ENCODE measurements around the gene CD72. TPM values are rescaled to one million over a fixed set of nuclear protein-coding genes. Genes with fewer than 3 reads are reported as not detected.

CD72 gene
- total RNA-seq, 2 experiments from 2014 or later, result 11.6 to 15.0 TPM

DNA sequence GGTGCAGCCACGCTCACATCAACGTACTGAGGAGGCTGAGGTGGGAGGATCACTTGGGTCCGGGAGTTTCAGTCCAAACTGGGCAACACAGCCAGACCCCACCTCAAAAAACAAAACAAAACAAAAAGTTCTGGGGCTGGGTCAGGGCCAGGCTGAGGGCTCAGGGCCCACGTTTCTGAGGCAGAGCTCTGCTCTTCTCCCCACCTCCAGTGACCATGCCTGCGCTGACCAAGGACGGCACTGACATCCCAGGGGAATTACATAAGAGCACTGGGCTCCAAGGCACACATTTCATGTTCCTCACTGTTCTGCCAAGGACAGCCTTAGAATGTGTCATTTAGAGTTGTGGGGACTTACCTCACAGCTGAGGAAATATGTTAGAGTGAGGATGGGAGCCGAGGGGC, 53.6 kb downstream of the CD72 start:
- H3K9me3 Mint-ChIP-seq (ENCODE audit: insufficient read depth), result no peaks in the 10 kb centered on the region
- H3K27ac Mint-ChIP-seq, result no peak overlapping the region
- DNase-seq (no peak), ATAC-seq (no peak)
- POLR2A ChIA-PET, result no interaction called here
- CTCF ChIA-PET, result interaction anchor here (1.7 to 2.7 kb wide), 2 partner anchors 11 to 185 kb away, joined by 3 to 12 read pairs; partner anchors contain the start of gene RGP1
- H3K27me3 Mint-ChIP-seq (ENCODE audit: low read depth), result no peaks in the 10 kb centered on the region
- peaks cover 19% of the 10 kb centered on the region for H3K4me1 Mint-ChIP-seq (ENCODE audit: low read depth)
- H3K36me3 Mint-ChIP-seq (ENCODE audit: low read depth), result no peaks in the 10 kb centered on the region
- H3K4me3 Mint-ChIP-seq, result no peak overlapping the region

DNA sequence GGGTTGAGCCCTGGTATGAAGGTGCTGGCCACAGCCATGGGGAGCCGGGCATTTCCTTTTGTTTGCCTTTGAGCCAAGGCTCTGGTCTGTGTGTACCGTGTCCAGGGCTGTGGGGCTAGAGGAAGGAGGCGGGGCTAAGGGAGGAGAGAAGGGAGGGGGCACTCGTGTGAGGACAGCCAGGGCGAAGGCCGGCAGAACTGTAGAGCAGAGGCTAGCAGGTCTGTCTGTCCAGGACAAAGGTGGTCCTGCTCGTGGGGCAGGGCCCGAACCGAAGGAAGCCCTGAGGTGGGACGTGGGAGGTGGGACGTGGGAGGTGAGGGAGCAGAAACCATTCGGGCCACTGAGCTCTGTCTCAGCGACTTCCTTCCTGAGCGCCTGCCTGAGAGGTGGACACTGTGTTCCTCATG, 54.4 kb downstream of the CD72 start:
- H3K4me1 Mint-ChIP-seq (ENCODE audit: low read depth), result peaks cover 12% of the 10 kb centered on the region
- H3K27me3 Mint-ChIP-seq (ENCODE audit: low read depth), result no peaks in the 10 kb centered on the region
- H3K4me3 Mint-ChIP-seq, result no peak overlapping the region
- CTCF ChIA-PET, result interaction anchor here (2.4 kb wide), 1 partner anchor 10 kb away, joined by 11 read pairs; no protein-coding TSS in a partner anchor
- DNase-seq, result no peak
- H3K27ac Mint-ChIP-seq, result no peak overlapping the region
- no peak for ATAC-seq
- POLR2A ChIA-PET, result no interaction called here
- no peaks in the 10 kb centered on the region for H3K9me3 Mint-ChIP-seq (ENCODE audit: insufficient read depth)
- no peaks in the 10 kb centered on the region for H3K36me3 Mint-ChIP-seq (ENCODE audit: low read depth)

DNA sequence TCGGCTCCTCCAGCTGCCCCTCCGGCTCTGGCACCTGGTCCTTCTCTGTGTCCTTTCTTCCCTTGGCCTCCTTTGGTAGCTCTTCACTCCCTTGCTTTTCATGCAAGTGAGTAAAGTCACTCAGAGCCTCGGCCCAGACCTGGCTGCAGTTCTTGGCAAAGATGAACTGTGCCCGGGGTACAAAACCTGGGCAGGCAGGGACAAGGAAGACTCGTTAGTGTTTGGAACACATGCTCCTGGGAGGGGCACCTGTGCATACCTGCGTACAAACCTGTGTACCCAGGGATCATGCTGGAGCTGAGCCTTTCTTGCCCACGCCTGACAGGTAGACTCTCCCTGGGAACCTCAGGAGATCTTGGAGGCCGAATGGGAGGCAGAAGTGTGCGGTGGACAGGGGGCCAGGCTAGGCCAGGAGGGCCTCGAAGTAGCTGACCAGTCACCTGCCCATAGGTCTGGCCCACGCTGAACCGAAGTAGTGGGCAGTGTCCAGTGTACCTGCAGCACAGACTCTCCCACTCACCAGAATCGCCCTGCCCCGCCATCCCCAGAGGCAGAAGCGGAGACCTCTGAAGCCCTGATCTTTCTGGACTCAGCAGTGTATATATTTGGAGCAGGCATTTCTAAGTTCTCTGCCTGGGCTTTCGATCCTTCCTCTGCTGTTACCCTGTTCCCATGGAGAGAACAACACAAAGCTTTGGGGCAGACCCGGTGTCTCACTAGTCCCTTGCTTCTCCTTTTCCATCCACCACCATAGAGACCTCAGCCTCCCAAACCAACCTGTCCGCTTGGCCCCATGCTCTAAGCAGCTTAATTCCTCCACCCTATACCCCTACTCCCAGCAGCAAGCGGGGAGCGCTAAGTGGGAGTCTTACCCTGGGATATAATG, 55.1 kb downstream of the CD72 start:
- POLR2A ChIA-PET, result no interaction called here
- DNase-seq (no peak), ATAC-seq (no peak)
- H3K27me3 Mint-ChIP-seq (ENCODE audit: low read depth), result no peaks in the 10 kb centered on the region
- H3K27ac Mint-ChIP-seq, result no peak overlapping the region
- H3K4me3 Mint-ChIP-seq, result no peak overlapping the region
- CTCF ChIA-PET, result interaction anchor here (2.4 kb wide), 1 partner anchor 9 kb away, joined by 11 read pairs; no protein-coding TSS in a partner anchor
- H3K4me1 Mint-ChIP-seq (ENCODE audit: low read depth), result peaks cover 12% of the 10 kb centered on the region
- no peaks in the 10 kb centered on the region for H3K36me3 Mint-ChIP-seq (ENCODE audit: low read depth)
- no peaks in the 10 kb centered on the region for H3K9me3 Mint-ChIP-seq (ENCODE audit: insufficient read depth)

DNA sequence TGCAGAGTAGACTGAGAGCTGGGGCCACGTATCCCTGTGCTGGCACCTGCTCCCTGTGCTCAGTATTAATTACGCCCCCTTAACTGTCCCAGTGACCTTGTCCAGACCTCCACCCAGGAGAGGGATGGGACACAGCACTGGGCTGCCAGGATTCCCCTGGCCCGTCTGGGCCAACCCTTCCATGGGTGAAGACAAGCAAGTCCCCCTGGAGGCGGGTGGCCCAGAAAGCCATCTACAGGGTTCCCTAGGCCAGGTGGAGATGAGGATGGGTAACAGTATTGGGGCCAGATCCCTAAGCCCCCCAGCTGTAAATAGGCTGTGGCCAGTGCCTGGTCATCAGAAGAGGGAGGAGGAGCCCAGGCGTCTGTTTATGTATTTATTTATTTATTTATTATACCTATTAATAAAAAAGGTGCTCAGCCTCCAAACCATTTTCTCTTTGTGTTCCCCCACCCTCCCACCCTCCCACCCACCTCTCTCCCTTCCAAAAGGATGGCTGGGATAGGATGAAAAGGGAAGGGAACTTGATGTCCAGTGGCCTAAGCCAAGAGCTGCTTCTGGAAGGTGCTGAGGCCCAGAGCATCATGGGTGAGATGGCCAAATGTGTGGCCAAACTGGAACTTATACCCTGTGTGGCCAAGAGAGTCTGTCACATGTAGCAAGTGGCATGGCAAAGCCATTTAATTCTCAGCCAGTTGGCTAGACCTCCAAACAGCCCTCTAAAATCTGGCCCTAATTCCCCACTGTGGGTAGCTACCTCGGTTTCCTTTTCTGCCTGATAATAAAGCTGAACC, 56.5 kb downstream of the CD72 start:
- POLR2A ChIA-PET, result no interaction called here

DNA sequence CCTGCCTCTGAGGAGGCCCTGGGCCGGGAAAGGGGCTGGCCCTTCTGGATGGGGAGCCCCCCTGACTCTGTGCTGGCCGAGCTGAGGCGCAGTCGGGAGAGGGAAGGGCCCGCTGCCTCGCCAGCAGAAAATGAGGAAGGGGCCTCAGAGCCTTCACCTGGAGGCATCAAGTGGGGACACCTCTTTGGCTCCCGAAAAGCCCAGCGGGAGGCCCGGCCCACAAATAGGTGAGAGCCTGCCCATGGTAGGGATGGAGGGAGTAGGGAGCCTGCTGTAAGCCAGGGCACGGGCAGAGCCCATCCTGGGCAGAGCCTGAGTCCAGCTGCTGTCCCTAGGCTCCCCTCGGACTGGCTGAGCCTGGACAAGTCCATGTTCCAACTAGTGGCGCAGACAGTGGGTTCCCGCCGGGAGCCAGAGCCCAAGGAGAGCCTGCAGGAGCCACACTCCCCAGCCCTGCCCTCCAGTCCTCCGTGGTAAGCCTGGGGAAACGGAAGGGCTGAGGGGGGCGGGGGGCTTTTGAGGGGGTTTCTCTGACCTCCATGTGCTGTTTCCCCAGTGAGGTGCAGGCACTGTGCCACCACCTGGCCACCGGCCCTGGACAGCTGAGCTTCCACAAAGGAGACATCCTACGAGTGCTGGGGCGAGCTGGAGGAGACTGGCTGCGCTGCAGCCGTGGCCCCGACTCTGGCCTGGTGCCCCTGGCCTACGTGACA, 57.4 kb downstream of the CD72 start:
- CTCF ChIA-PET, result interaction anchor here (1.2 to 1.8 kb wide), 2 partner anchors 40 to 136 kb away, joined by 4 read pairs; no protein-coding TSS in a partner anchor
- Mint-ChIP-seq H3K4me3 (no peak overlapping the region), H3K27ac (no peak overlapping the region), H3K4me1 (ENCODE audit: low read depth) (peaks cover 3% of the 10 kb centered on the region), H3K36me3 (ENCODE audit: low read depth) (no peaks in the 10 kb centered on the region), H3K27me3 (ENCODE audit: low read depth) (no peaks in the 10 kb centered on the region), H3K9me3 (ENCODE audit: insufficient read depth) (no peaks in the 10 kb centered on the region)
- no peak for DNase-seq
- POLR2A ChIA-PET, result no interaction called here
- ATAC-seq, result no peak

More for the DNA sequence above, 56.5 kb downstream of the CD72 start:
- H3K27me3 Mint-ChIP-seq (ENCODE audit: low read depth), result no peaks in the 10 kb centered on the region
- H3K27ac Mint-ChIP-seq, result no peak overlapping the region
- CTCF ChIA-PET, result interaction anchor here (2.4 kb wide), 1 partner anchor 8 kb away, joined by 11 read pairs; no protein-coding TSS in a partner anchor
- ATAC-seq (no peak), DNase-seq (no peak)
- no peaks in the 10 kb centered on the region for H3K9me3 Mint-ChIP-seq (ENCODE audit: insufficient read depth)
- peaks cover 8% of the 10 kb centered on the region for H3K4me1 Mint-ChIP-seq (ENCODE audit: low read depth)
- no peak overlapping the region for H3K4me3 Mint-ChIP-seq
- H3K36me3 Mint-ChIP-seq (ENCODE audit: low read depth), result no peaks in the 10 kb centered on the region

Small RNAs within 50 kb of the gene (microRNA-seq; reads per million reads assigned to microRNA genes)
- not detected for gene MIR4667

Other genes with a start within 250 kb of the CD72 start
- 1 to 10 TPM; 1.9 to 2.3 TPM for gene RUSC2, start 128.3 kb downstream of the CD72 start, total RNA-seq
- 10 to 100 TPM; 41.6 to 47.1 TPM for gene TESK1, start 13.2 kb downstream of the CD72 start, total RNA-seq
- 100 to 1,000 TPM; 213 to 220 TPM for gene SIT1, start 32.5 kb upstream of the CD72 start, total RNA-seq
- gene RMRP, start 39.6 kb upstream of the CD72 start, total RNA-seq, result over 10,000 TPM in 1 of 2 experiments, 1,000 to 10,000 TPM in 1; 7,126 to 12,592 TPM
- gene CCDC107, start 39.9 kb upstream of the CD72 start, total RNA-seq, result 10 to 100 TPM; 34.8 to 36.8 TPM
- 10 to 100 TPM; 17.2 to 17.3 TPM for gene ARHGEF39, start 46.8 kb upstream of the CD72 start, total RNA-seq
- 1 to 10 TPM in 1 of 2 experiments, under 1 TPM in 1; 0.50 to 1.3 TPM for gene CA9, start 55.5 kb upstream of the CD72 start, total RNA-seq
- 10 to 100 TPM; 12.0 to 12.8 TPM for gene TPM2, start 71.5 kb upstream of the CD72 start, total RNA-seq
- gene TLN1, start 113.8 kb upstream of the CD72 start, total RNA-seq, result 100 to 1,000 TPM; 448 to 450 TPM
- 10 to 100 TPM; 21.6 to 21.7 TPM for gene CREB3, start 114.3 kb upstream of the CD72 start, total RNA-seq
- gene GBA2, start 130.8 kb upstream of the CD72 start, total RNA-seq, result 10 to 100 TPM; 52.6 to 56.4 TPM
- 10 to 100 TPM; 22.1 to 22.9 TPM for gene RGP1, start 130.9 kb upstream of the CD72 start, total RNA-seq
- gene MSMP, start 135.9 kb upstream of the CD72 start, total RNA-seq, result under 1 TPM; 0.61 to 0.89 TPM
- gene NPR2, start 173.2 kb upstream of the CD72 start, total RNA-seq, result 10 to 100 TPM; 10.8 to 11.1 TPM
- gene SPAG8, start 193.8 kb upstream of the CD72 start, total RNA-seq, result 1 to 10 TPM; 1.3 to 1.5 TPM
- 10 to 100 TPM; 74.7 to 76.8 TPM for gene HINT2, start 196.6 kb upstream of the CD72 start, total RNA-seq
- gene FAM221B, start 210.3 kb upstream of the CD72 start, total RNA-seq, result not detected
- gene TMEM8B, start 210.8 kb upstream of the CD72 start, total RNA-seq, result 1 to 10 TPM; 1.6 to 2.3 TPM